CD4-positive, alpha-beta T cell treated with Interleukin-10 for 1 hour (primary cell): Measurements from ENCODE around the gene SUSD6.

Experiments
- DNase-seq: peaks from one replicate; pipeline ENCODE4 v3.0.0-alpha.2; 2020

SUSD6 gene

GRCh38 chr14:69652942-69653684 lies 41.7 kb downstream of the SUSD6 start:
- no peak for DNase-seq

GRCh38 chr14:69654116-69654515 lies 42.7 kb downstream of the SUSD6 start:
- DNase-seq: no peak

GRCh38 chr14:69657950-69658355 lies 46.6 kb downstream of the SUSD6 start:
- no peak for DNase-seq

- DNase-seq: no peak
Observed at GRCh38 chr14:69658664-69659261, 47.4 kb downstream of the SUSD6 start.

GRCh38 chr14:69660344-69661193 lies 49.2 kb downstream of the SUSD6 start:
- no peak for DNase-seq

- no peak for DNase-seq
Observed at GRCh38 chr14:69661194-69661537, 49.8 kb downstream of the SUSD6 start.

GRCh38 chr14:69662636-69663299 lies 51.4 kb downstream of the SUSD6 start:
- no peak for DNase-seq

- DNase-seq: no peak
Observed at GRCh38 chr14:69663300-69663643, 51.9 kb downstream of the SUSD6 start.

GRCh38 chr14:69664265-69664664 lies 52.9 kb downstream of the SUSD6 start:
- DNase-seq: no peak

- DNase-seq: no peak
Observed at GRCh38 chr14:69664865-69665526, 53.6 kb downstream of the SUSD6 start.

GRCh38 chr14:69665631-69666030 lies 54.2 kb downstream of the SUSD6 start:
- no peak for DNase-seq

- no peak for DNase-seq
Observed at GRCh38 chr14:69666112-69666511, 54.7 kb downstream of the SUSD6 start.

- no peak for DNase-seq
Observed at GRCh38 chr14:69666690-69667211, 55.4 kb downstream of the SUSD6 start.

- no peak for DNase-seq
Observed at GRCh38 chr14:69667938-69668335, 56.5 kb downstream of the SUSD6 start.

- DNase-seq: no peak
Observed at GRCh38 chr14:69669375-69669774, 58.0 kb downstream of the SUSD6 start.

- no peak for DNase-seq
Observed at GRCh38 chr14:69670093-69670492, 58.7 kb downstream of the SUSD6 start.

- DNase-seq: no peak
Observed at GRCh38 chr14:69671365-69672030, 60.1 kb downstream of the SUSD6 start.

GRCh38 chr14:69672356-69672755 lies 61.0 kb downstream of the SUSD6 start:
- DNase-seq: no peak

GRCh38 chr14:69673104-69673503 lies 61.7 kb downstream of the SUSD6 start:
- peak; percentile 21 for DNase-seq

GRCh38 chr14:69673578-69674305 lies 62.3 kb downstream of the SUSD6 start:
- no peak for DNase-seq

- no peak for DNase-seq
Observed at GRCh38 chr14:69674546-69675244, 63.3 kb downstream of the SUSD6 start.
